OCI-LY1 (cell line): ENCODE results near the gene ZNF384.

ENCODE experiments used
- H2AFZ ChIP-seq: fragments of 200-600 bp; sonication (generic), shearing (Covaris generic); 2 replicates; pipeline ENCODE4 v1.6.0; 2014; ENCODE audit warnings: antibody characterized with exemption, mild to moderate bottlenecking, low read length
- H3F3A ChIP-seq: fragments of 200-600 bp; sonication (generic), shearing (Covaris generic); 2 replicates; pipeline ENCODE4 v1.6.0; 2014; ENCODE audit warnings: mild to moderate bottlenecking, antibody characterized with exemption, low read length, moderate library complexity; ENCODE audit not compliant: insufficient read depth
- H3K27ac ChIP-seq: fragments of 200-600 bp; sonication (generic); 2 replicates; pipeline ENCODE4 v1.5.1; 2014; ENCODE audit warnings: low read length, mixed run types, mild to moderate bottlenecking, low read depth; ENCODE audit not compliant: poor library complexity, severe bottlenecking
- H3K27me3 ChIP-seq: fragments of 200-600 bp; sonication (generic); 2 replicates; pipeline ENCODE4 v1.6.0; 2014; ENCODE audit warnings: antibody characterized with exemption, mild to moderate bottlenecking, low read length, moderate library complexity; ENCODE audit not compliant: insufficient read depth
- H3K36me3 ChIP-seq: fragments of 200-600 bp; sonication (generic); 2 replicates; pipeline ENCODE4 v1.6.1; 2014; ENCODE audit warnings: mild to moderate bottlenecking, antibody characterized with exemption, low read length, moderate library complexity, mixed read lengths; ENCODE audit not compliant: insufficient read depth
- H3K4me1 ChIP-seq: fragments of 200-600 bp; sonication (generic); 2 replicates; pipeline ENCODE4 v1.5.1; 2014; ENCODE audit warnings: mild to moderate bottlenecking, low read length, moderate library complexity; ENCODE audit not compliant: insufficient read depth, severe bottlenecking
- H3K4me2 ChIP-seq: fragments of 200-600 bp; sonication (generic), shearing (Covaris generic); 2 replicates; pipeline ENCODE4 v1.6.1; 2014; ENCODE audit warnings: low read length
- H3K4me3 ChIP-seq: fragments of 200-600 bp; sonication (generic); 2 replicates; pipeline ENCODE4 v1.5.1; 2014; ENCODE audit warnings: low read length, low read depth, mild to moderate bottlenecking, mixed read lengths; ENCODE audit not compliant: poor library complexity, severe bottlenecking
- H3K79me2 ChIP-seq: fragments of 200-600 bp; shearing (Covaris generic); 2 replicates; pipeline ENCODE4 v1.6.1; 2016; ENCODE audit warnings: mixed run types, low read length, mixed read lengths; ENCODE audit not compliant: insufficient read depth
- H3K9ac ChIP-seq: fragments of 200-600 bp; sonication (generic), shearing (Covaris generic); 2 replicates; pipeline ENCODE4 v1.6.1; 2014; ENCODE audit warnings: mild to moderate bottlenecking, low read length, mixed read lengths
- H3K9me2 ChIP-seq: fragments of 200-600 bp; sonication (generic), shearing (Covaris generic); 2 replicates; pipeline ENCODE4 v1.6.1; 2014; ENCODE audit warnings: low read depth, mild to moderate bottlenecking, low read length, mixed read lengths
- H3K9me3 ChIP-seq: fragments of 200-600 bp; shearing (Covaris generic); 2 replicates; pipeline ENCODE4 v1.6.1; 2014; ENCODE audit warnings: low read length, mixed read lengths
- H4K20me1 ChIP-seq: fragments of 200-600 bp; sonication (generic), shearing (Covaris generic); 2 replicates; pipeline ENCODE4 v1.6.0; 2016; ENCODE audit warnings: mild to moderate bottlenecking, low read length; ENCODE audit not compliant: insufficient read depth
- EZH2 ChIP-seq: fragments of 200-600 bp; sonication (generic), shearing (Covaris generic); IDR thresholded peaks from 2 replicates; pipeline ENCODE4 v1.8.0; 2017; ENCODE audit warnings: borderline replicate concordance, mixed run types, mild to moderate bottlenecking, antibody characterized with exemption, low read length, moderate library complexity, mixed read lengths
- TF ChIP-seq, protein P1 (sequence below): fragments of 200-600 bp; sonication (generic), shearing (Covaris generic); IDR thresholded peaks from 2 replicates; pipeline ENCODE4 v1.5.1; 2017; ENCODE audit warnings: mild to moderate bottlenecking, antibody characterized with exemption, low read length, moderate library complexity, mixed read lengths

ZNF384 gene

DNA sequence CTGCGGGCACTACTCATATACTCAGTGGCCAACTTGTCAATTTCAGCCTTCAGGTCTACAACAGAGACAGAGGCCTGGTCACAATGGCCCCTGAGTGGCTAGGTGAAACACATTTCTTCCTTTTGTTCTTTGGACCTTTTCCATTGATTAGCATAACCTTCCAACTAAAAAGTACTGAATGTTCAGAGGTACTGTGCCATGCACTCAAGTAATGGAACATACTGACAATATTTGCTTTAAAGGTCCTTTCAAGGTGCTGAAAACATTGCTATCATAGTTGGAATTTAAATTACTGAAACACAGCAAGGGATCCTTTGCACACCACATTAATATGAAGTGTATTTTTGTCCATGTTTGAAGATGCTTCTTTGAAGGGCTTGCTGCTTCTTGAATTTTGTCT is 35.8 kb downstream of the ZNF384 start:
- Histone ChIP-seq H3F3A (no peaks in the 10 kb centered on the region), H3K27ac (no peak overlapping the region), H4K20me1 (no peaks in the 10 kb centered on the region), H3K4me2 (no peak overlapping the region), H3K4me1 (no peaks in the 10 kb centered on the region), H3K27me3 (no peaks in the 10 kb centered on the region), H3K9me2 (no peaks in the 10 kb centered on the region), H3K4me3 (no peak overlapping the region), H3K36me3 (peaks cover 51% of the 10 kb centered on the region), H2AFZ (no peak overlapping the region), H3K9me3 (no peaks in the 10 kb centered on the region), H3K9ac (no peak overlapping the region), H3K79me2 (no peaks in the 10 kb centered on the region)
- TF ChIP-seq EZH2: no peak
- TF ChIP-seq, protein P1, sequence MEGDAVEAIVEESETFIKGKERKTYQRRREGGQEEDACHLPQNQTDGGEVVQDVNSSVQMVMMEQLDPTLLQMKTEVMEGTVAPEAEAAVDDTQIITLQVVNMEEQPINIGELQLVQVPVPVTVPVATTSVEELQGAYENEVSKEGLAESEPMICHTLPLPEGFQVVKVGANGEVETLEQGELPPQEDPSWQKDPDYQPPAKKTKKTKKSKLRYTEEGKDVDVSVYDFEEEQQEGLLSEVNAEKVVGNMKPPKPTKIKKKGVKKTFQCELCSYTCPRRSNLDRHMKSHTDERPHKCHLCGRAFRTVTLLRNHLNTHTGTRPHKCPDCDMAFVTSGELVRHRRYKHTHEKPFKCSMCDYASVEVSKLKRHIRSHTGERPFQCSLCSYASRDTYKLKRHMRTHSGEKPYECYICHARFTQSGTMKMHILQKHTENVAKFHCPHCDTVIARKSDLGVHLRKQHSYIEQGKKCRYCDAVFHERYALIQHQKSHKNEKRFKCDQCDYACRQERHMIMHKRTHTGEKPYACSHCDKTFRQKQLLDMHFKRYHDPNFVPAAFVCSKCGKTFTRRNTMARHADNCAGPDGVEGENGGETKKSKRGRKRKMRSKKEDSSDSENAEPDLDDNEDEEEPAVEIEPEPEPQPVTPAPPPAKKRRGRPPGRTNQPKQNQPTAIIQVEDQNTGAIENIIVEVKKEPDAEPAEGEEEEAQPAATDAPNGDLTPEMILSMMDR: no peak

DNA sequence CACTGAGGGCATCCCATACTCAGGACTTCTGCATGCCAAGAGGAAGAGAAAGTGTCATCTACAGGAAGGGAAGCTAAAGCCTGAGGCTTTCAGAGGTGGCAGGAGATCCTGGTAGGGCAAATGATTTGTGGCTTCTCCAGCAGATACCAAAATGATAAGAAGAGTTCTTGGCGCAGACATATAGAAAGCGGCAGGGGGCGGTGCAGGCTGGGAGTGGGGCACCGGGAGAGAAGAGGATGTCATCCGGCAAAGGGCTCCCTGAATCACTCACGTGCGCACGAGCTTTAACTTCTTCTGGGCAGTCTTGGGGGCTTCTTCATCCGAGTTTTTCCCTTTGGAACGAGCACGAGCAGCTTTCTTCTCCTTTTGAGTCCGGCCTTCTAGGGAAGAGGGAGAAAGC is 36.8 kb downstream of the ZNF384 start:
- Histone ChIP-seq H3F3A (no peaks in the 10 kb centered on the region), H3K9me2 (no peaks in the 10 kb centered on the region), H4K20me1 (no peaks in the 10 kb centered on the region), H3K9me3 (no peaks in the 10 kb centered on the region), H3K79me2 (no peaks in the 10 kb centered on the region), H2AFZ (no peak overlapping the region), H3K27ac (no peak overlapping the region), H3K27me3 (no peaks in the 10 kb centered on the region), H3K9ac (no peak overlapping the region), H3K4me3 (no peak overlapping the region), H3K4me1 (no peaks in the 10 kb centered on the region), H3K4me2 (no peak overlapping the region), H3K36me3 (peaks cover 54% of the 10 kb centered on the region)
- no peak for TF ChIP-seq EZH2
- TF ChIP-seq, protein P1: no peak

GRCh38 chr12:6650832-6651231 is 38.3 kb downstream of the ZNF384 start:
- peaks cover 49% of the 10 kb centered on the region for H3K36me3 ChIP-seq
- peaks cover 9% of the 10 kb centered on the region for H3K4me1 ChIP-seq
- TF ChIP-seq, protein P1: no peak
- TF ChIP-seq EZH2: no peak
- no peaks in the 10 kb centered on the region for H3K79me2 ChIP-seq
- peaks cover 4% of the 10 kb centered on the region; the same call in 1 of the 2 replicates for H3K9me3 ChIP-seq
- H3K4me2 ChIP-seq: no peak overlapping the region
- no peaks in the 10 kb centered on the region for H4K20me1 ChIP-seq
- no peaks in the 10 kb centered on the region for H3K27me3 ChIP-seq
- no peak overlapping the region for H3K4me3 ChIP-seq
- no peaks in the 10 kb centered on the region for H3K9me2 ChIP-seq
- no peak overlapping the region for H3K27ac ChIP-seq
- H2AFZ ChIP-seq: no peak overlapping the region
- no peaks in the 10 kb centered on the region for H3F3A ChIP-seq
- H3K9ac ChIP-seq: no peak overlapping the region
